HepG2 (cell line): ENCODE data around the gene ODAM. TPM values are rescaled to one million over a fixed set of nuclear protein-coding genes. Genes with fewer than 3 reads are reported as not detected.

Experiments
- ATAC-seq: fragments of 200-7000 bp; cut with Tn5 transposase; 3 replicates; pipeline ENCODE4 v1.9.1; 2020; ENCODE audit warnings: mild to moderate bottlenecking, moderate library complexity
- BruUV-seq: library from RNA; stranded (reverse); fragments of 400-500 nt; replicated peaks from 2 replicates; lab custom pipeline; 2021; lab: Mats Ljungman, UMichigan
- CTCF ChIA-PET: fragments of 300-600 bp; formaldehyde crosslinking; extraction: SDS; loops from one replicate; lab custom pipeline; 2021; ENCODE audit warnings: low total read pairs, inconsistent platforms, low intra/inter-chr PET ratio; lab: Yijun Ruan, JAX
- POLR2A ChIA-PET: fragments of 350-600 bp; sonication (Branson Sonifier 250); formaldehyde crosslinking; loops from one replicate; lab custom pipeline; 2020; ENCODE audit warnings: antibody characterized with exemption, inconsistent platforms; lab: Yijun Ruan, JAX
- DNase-seq: peaks from one replicate; pipeline ENCODE4 v3.0.0-alpha.2; 2015; ENCODE audit warnings: low spot score
- FAIRE-seq: peaks from 3 replicates; lab custom pipeline; 2011; peaks lifted over from hg19 to GRCh38; lab: Jason Lieb, UNC
- H2AFZ ChIP-seq: one replicate; pipeline ENCODE4 v1.6.1; 2011; ENCODE audit warnings: low read length, inconsistent platforms
- H3K27ac ChIP-seq: fragments of 300-600 bp; 3 replicates; pipeline ENCODE4 v1.8.0; 2011; ENCODE audit warnings: mixed run types, mild to moderate bottlenecking, mixed read lengths, low read length, inconsistent platforms; ENCODE audit not compliant: insufficient read depth; ENCODE audit errors: extremely low read length
- H3K27me3 ChIP-seq, 2 experiments: fragments of 200-600 bp in 1 of 2; 2 replicates in 1 of 2; 3 replicates in 1 of 2; pipeline versions ENCODE4 v1.6.0 to v1.8.0; 2011; ENCODE audit warnings: low read length in 2 of 2, mild to moderate bottlenecking in 2 of 2, moderate library complexity in 2 of 2, inconsistent platforms in 1 of 2; ENCODE audit not compliant: insufficient read depth in 2 of 2, control insufficient read depth in 1 of 2
- H3K36me3 ChIP-seq, 2 experiments: fragments of 200-600 bp in 1 of 2; replicated peaks in 1 of 2; 2 replicates in 1 of 2; 3 replicates in 1 of 2; pipeline versions ENCODE4 v1.5.1 to v1.8.0; 2011; ENCODE audit warnings: low read length in 2 of 2, inconsistent platforms in 1 of 2; ENCODE audit not compliant: insufficient read depth in 2 of 2, control insufficient read depth in 1 of 2
- H3K4me1 ChIP-seq: 2 replicates; pipeline ENCODE4 v1.5.1; 2012; ENCODE audit warnings: low read length, inconsistent platforms; ENCODE audit not compliant: insufficient read depth
- H3K4me2 ChIP-seq: 2 replicates; pipeline ENCODE4 v1.6.0; 2011; ENCODE audit warnings: low read depth, low read length, inconsistent platforms
- H3K4me3 ChIP-seq, 3 experiments: fragments of 200-600 bp in 1 of 3; sonication (generic), shearing (Covaris generic) in 1 of 3; replicated peaks in 1 of 3; 2 replicates each; pipeline ENCODE4 v1.5.1; 2011 to 2016; ENCODE audit warnings: low read length in 3 of 3, inconsistent platforms in 2 of 3, low read depth in 2 of 3, mild to moderate bottlenecking in 2 of 3, control low read depth in 1 of 3, mixed read lengths in 1 of 3; ENCODE audit not compliant: insufficient read depth in 1 of 3
- H3K79me2 ChIP-seq: one replicate; pipeline ENCODE4 v1.6.1; 2011; ENCODE audit warnings: low read length, inconsistent platforms; ENCODE audit not compliant: insufficient read depth
- H3K9ac ChIP-seq: 2 replicates; pipeline ENCODE4 v1.6.0; 2011; ENCODE audit warnings: mild to moderate bottlenecking, low read depth, low read length, inconsistent platforms; ENCODE audit not compliant: insufficient read depth
- H3K9me3 ChIP-seq: 2 replicates; pipeline ENCODE4 v1.5.1; 2012; ENCODE audit warnings: mild to moderate bottlenecking, low read length
- H4K20me1 ChIP-seq: 2 replicates; pipeline ENCODE4 v1.6.0; 2011; ENCODE audit warnings: inconsistent platforms, mild to moderate bottlenecking, low read length, moderate library complexity; ENCODE audit not compliant: insufficient read depth
- FOXA3 ChIP-seq: IDR thresholded peaks from 2 replicates; pipeline ENCODE4 v1.6.1; 2016; ENCODE audit warnings: missing genetic modification reagents, missing compliant biosample characterization
- FOXK2 ChIP-seq: fragments of 450-650 bp; IDR thresholded peaks from 2 replicates; pipeline ENCODE4 v1.6.1; 2016
- FOXP1 ChIP-seq, 2 experiments: fragments of 450-650 bp in 1 of 2; IDR thresholded peaks; 2 replicates each; pipeline ENCODE4 v1.6.1; 2017 to 2018; ENCODE audit warnings: antibody characterized with exemption in 1 of 2
- GATAD2A ChIP-seq: IDR thresholded peaks from 2 replicates; pipeline ENCODE4 v1.6.1; 2016
- NFIC ChIP-seq: IDR thresholded peaks from 2 replicates; pipeline ENCODE4 v1.6.1; 2012; ENCODE audit warnings: mild to moderate bottlenecking, low read length, inconsistent platforms
- SOX13 ChIP-seq, 3 experiments: fragments of 450-650 bp in 1 of 3; sonication (generic) in 1 of 3; formaldehyde crosslinking in 1 of 3; IDR thresholded peaks in 2 of 3; conservative IDR thresholded peaks in 1 of 3; 2 replicates each; pipeline versions ENCODE4 v1.5.0 to v1.6.1; 2016 to 2020; ENCODE audit warnings: antibody characterized with exemption in 1 of 3, mild to moderate bottlenecking in 1 of 3, missing compliant biosample characterization in 1 of 3, missing genetic modification reagents in 1 of 3, moderate library complexity in 1 of 3
- ZMAT3 ChIP-seq: sonication (generic); formaldehyde crosslinking; conservative IDR thresholded peaks from 2 replicates; pipeline ENCODE4 v1.7.0; 2021; ENCODE audit warnings: missing genetic modification reagents
- ZNF367 ChIP-seq: sonication (generic); formaldehyde crosslinking; IDR thresholded peaks from 2 replicates; pipeline ENCODE4 v1.4.0; 2020; ENCODE audit warnings: missing genetic modification reagents, borderline replicate concordance
- ZNF629 ChIP-seq: sonication (generic); formaldehyde crosslinking; conservative IDR thresholded peaks from 2 replicates; pipeline ENCODE4 v1.5.0; 2020; ENCODE audit warnings: missing genetic modification reagents
- ZNF644 ChIP-seq: IDR thresholded peaks from 2 replicates; pipeline ENCODE4 v1.6.1; 2016; ENCODE audit warnings: low read depth
- WGBS: methylation state at CpG from one replicate; pipeline ENCODE4 v1.1.6; 2017; ENCODE audit warnings: low lambda C conversion rate; 5-methylcytosine and 5-hydroxymethylcytosine counted together
- in situ Hi-C: cut with HindIII; loops from 2 replicates; pipeline ENCODE4 v1.10.0; 2017; ENCODE audit warnings: low pct_unique_long_range_greater_than_20kb; ENCODE audit not compliant: extremely low pct_ligation_motif_present
- intact Hi-C: fragments of 100-400 bp; cut with micrococcal nuclease; formaldehyde crosslinking; loops from one replicate; pipeline ENCODE4 v1.10.0; 2022; ENCODE audit not compliant: unreplicated experiment
- polyA plus RNA-seq, 8 experiments: library from polyadenylated mRNA; depleted of rRNA in 3 of 8; stranded (reverse) in 7 of 8; unstranded in 1 of 8; fragments of >200 nt; fragmentation: Illumina TruSeq in 4 of 8; extraction: Trizol in 4 of 8; gene quantifications; 2 replicates each; pipeline versions ENCODE4 v1.2.1 to v1.2.3, GENCODE V29; 2011 to 2016; ENCODE audit warnings: low read depth in 4 of 8, missing spikeins in 1 of 8, mixed read lengths in 1 of 8; ENCODE audit not compliant: insufficient read depth in 1 of 8
- total RNA-seq, 5 experiments: library from RNA; depleted of rRNA; stranded (reverse); fragments of >200 nt; fragmentation: Illumina TruSeq; extraction: Trizol; gene quantifications; 2 replicates each; pipeline ENCODE4 v1.2.3, GENCODE V29; 2016; ENCODE audit warnings: low read depth in 1 of 5
- TF ChIP-seq, protein P1 (sequence below): sonication (generic); formaldehyde crosslinking; IDR thresholded peaks from 2 replicates; pipeline ENCODE4 v1.8.0; 2022; ENCODE audit warnings: mild to moderate bottlenecking, missing genetic modification reagents, moderate library complexity
- TF ChIP-seq, protein P2 (sequence below): sonication (generic); formaldehyde crosslinking; IDR thresholded peaks from 2 replicates; pipeline ENCODE4 v1.4.0; 2020; ENCODE audit warnings: mild to moderate bottlenecking, missing genetic modification reagents, borderline replicate concordance
- TF ChIP-seq, protein P3 (sequence below): sonication (generic); formaldehyde crosslinking; IDR thresholded peaks from 2 replicates; pipeline ENCODE4 v1.5.0; 2020; ENCODE audit warnings: missing genetic modification reagents

The ODAM gene
- total and polyA plus RNA-seq, 2 of the 13 experiments (the other 11 are each of a cell fraction or from before 2014, with no cell fraction given), result 94.6 to 115 TPM

DNA sequence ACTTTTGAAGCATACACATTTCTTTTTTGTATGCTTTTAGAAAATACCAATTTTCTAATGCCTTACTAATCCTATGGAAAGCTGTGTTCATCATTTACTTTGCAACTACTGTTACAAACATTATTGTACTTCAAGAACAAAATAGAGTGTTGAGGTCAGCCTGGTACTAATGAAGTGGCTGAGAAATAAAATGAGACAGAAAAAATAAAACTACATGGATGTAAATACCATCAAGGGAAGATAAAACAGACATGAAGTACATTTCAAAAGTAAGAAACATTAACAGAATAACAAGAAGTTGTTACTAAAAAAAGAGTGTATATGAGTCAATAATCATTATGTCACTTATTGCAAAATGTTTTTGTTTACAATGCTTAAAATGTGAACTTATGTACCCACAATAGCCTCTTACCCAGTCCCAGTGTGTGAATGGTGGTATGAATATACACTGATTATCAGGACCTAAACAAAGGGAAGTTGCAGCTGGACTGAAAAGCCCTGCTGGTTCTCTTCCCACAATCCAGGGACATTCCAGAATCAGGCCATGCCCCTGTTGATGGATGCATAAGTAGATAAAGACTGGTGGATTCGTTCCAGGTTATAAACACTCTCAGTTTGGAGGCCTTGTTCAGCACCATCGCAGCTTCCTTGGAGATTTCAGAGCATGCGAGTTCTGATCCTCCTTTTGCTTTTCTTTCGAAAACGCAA lies 44.5 kb downstream of the ODAM start:
- no peaks in the 10 kb centered on the region for H3K27me3 ChIP-seq
- H2AFZ ChIP-seq, result no peak overlapping the region
- H4K20me1 ChIP-seq, result no peaks in the 10 kb centered on the region
- peak; percentile 50; the same call in 2 of the 3 replicates for ATAC-seq
- H3K79me2 ChIP-seq, result no peaks in the 10 kb centered on the region
- no peak for TF ChIP-seq SOX13 (IDR thresholded peaks at IDR 0.05)
- TF ChIP-seq SOX13 (CRISPR knock-in tag; conservative IDR thresholded peaks at IDR 0.05 in 1 of 2, IDR thresholded peaks at IDR 0.05 in 1 of 2), result peak in 1 of 2 experiments; percentile 12; a peak in 1 of 4 replicates
- TF ChIP-seq, protein P1, sequence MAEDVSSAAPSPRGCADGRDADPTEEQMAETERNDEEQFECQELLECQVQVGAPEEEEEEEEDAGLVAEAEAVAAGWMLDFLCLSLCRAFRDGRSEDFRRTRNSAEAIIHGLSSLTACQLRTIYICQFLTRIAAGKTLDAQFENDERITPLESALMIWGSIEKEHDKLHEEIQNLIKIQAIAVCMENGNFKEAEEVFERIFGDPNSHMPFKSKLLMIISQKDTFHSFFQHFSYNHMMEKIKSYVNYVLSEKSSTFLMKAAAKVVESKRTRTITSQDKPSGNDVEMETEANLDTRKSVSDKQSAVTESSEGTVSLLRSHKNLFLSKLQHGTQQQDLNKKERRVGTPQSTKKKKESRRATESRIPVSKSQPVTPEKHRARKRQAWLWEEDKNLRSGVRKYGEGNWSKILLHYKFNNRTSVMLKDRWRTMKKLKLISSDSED (CRISPR knock-in tag), result no peak
- TF ChIP-seq FOXA3, result peak; percentile 16; the same call in 1 of the 2 replicates
- no peak for TF ChIP-seq ZMAT3 (CRISPR knock-in tag)
- 0 out of 2 replicates have a peak, but pooled peaks have one; percentile 8 for TF ChIP-seq NFIC
- no peak for TF ChIP-seq ZNF629 (CRISPR knock-in tag)
- TF ChIP-seq, protein P2, sequence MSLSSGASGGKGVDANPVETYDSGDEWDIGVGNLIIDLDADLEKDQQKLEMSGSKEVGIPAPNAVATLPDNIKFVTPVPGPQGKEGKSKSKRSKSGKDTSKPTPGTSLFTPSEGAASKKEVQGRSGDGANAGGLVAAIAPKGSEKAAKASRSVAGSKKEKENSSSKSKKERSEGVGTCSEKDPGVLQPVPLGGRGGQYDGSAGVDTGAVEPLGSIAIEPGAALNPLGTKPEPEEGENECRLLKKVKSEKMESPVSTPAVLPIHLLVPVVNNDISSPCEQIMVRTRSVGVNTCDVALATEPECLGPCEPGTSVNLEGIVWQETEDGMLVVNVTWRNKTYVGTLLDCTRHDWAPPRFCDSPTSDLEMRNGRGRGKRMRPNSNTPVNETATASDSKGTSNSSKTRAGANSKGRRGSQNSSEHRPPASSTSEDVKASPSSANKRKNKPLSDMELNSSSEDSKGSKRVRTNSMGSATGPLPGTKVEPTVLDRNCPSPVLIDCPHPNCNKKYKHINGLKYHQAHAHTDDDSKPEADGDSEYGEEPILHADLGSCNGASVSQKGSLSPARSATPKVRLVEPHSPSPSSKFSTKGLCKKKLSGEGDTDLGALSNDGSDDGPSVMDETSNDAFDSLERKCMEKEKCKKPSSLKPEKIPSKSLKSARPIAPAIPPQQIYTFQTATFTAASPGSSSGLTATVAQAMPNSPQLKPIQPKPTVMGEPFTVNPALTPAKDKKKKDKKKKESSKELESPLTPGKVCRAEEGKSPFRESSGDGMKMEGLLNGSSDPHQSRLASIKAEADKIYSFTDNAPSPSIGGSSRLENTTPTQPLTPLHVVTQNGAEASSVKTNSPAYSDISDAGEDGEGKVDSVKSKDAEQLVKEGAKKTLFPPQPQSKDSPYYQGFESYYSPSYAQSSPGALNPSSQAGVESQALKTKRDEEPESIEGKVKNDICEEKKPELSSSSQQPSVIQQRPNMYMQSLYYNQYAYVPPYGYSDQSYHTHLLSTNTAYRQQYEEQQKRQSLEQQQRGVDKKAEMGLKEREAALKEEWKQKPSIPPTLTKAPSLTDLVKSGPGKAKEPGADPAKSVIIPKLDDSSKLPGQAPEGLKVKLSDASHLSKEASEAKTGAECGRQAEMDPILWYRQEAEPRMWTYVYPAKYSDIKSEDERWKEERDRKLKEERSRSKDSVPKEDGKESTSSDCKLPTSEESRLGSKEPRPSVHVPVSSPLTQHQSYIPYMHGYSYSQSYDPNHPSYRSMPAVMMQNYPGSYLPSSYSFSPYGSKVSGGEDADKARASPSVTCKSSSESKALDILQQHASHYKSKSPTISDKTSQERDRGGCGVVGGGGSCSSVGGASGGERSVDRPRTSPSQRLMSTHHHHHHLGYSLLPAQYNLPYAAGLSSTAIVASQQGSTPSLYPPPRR (CRISPR knock-in tag), result no peak
- 0 out of 2 replicates have a peak, but pooled peaks have one; percentile 16 for TF ChIP-seq ZNF644 (CRISPR knock-in tag)
- no peak for TF ChIP-seq ZNF367
- 0 out of 2 replicates have a peak, but pooled peaks have one; percentile 13 for TF ChIP-seq GATAD2A
- no peak for TF ChIP-seq FOXP1 (IDR thresholded peaks at IDR 0.05)
- peak; percentile 68; the same call in 1 of the 2 replicates for TF ChIP-seq FOXP1 (CRISPR knock-in tag; IDR thresholded peaks at IDR 0.05)
- TF ChIP-seq, protein P3, sequence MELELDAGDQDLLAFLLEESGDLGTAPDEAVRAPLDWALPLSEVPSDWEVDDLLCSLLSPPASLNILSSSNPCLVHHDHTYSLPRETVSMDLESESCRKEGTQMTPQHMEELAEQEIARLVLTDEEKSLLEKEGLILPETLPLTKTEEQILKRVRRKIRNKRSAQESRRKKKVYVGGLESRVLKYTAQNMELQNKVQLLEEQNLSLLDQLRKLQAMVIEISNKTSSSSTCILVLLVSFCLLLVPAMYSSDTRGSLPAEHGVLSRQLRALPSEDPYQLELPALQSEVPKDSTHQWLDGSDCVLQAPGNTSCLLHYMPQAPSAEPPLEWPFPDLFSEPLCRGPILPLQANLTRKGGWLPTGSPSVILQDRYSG (CRISPR knock-in tag), result no peak
- TF ChIP-seq FOXK2, result no peak
- H3K4me3 ChIP-seq, result no peak overlapping the region
- no peaks in the 10 kb centered on the region for H3K9me3 ChIP-seq
- H3K36me3 ChIP-seq, result no peaks in the 10 kb centered on the region
- H3K27ac ChIP-seq, result no peak overlapping the region
- 90% methylated on average over 5 of the region's 5 CpGs for WGBS
- H3K4me2 ChIP-seq, result 0 out of 2 replicates have a peak overlapping the region, but pooled peaks have one; percentile 3
- ChIA-PET POLR2A (no interaction called here), CTCF (no interaction called here)
- no peak overlapping the region for H3K9ac ChIP-seq
- no peak for FAIRE-seq
- no TSS peak for BruUV-seq
- H3K4me1 ChIP-seq, result peaks cover 32% of the 10 kb centered on the region
- intact Hi-C loops (loop anchor here (2.0 kb wide), 1 partner anchor 57 kb away; no protein-coding TSS in a partner anchor), in situ Hi-C loops (no loop called here)
- DNase-seq, result peak; percentile 10
